Uterus (tissue), 4 donors: ENCODE results near the gene CHMP5. TPM values are rescaled to one million over a fixed set of nuclear protein-coding genes. Genes with fewer than 3 reads are reported as not detected.

Experiments used
- DNase-seq, 2 donors: peaks; one replicate each; pipeline ENCODE4 v3.0.0-alpha.2; 2019 to 2020
- H3K27ac ChIP-seq, 2 donors: fragments of 200-600 bp; sonication (generic); 1 replicate in 1 of 2; 2 replicates in 1 of 2; pipeline ENCODE4 v1.5.1; 2016 to 2018
- H3K27me3 ChIP-seq, 2 donors: fragments of 200-600 bp; sonication (generic); one replicate each; pipeline ENCODE4 v1.5.1; 2018 to 2019; ENCODE audit warnings: control low read depth in 1 of 2
- H3K36me3 ChIP-seq, 2 donors: fragments of 200-600 bp; sonication (generic); one replicate each; pipeline ENCODE4 v1.5.1; 2019; ENCODE audit warnings: control low read depth in 1 of 2
- H3K4me1 ChIP-seq, 2 donors: fragments of 200-600 bp; sonication (generic); one replicate each; pipeline ENCODE4 v1.5.1; 2018 to 2019; ENCODE audit warnings: control low read depth in 1 of 2
- H3K4me3 ChIP-seq, 2 donors: fragments of 200-600 bp; sonication (generic); 1 replicate in 1 of 2; 2 replicates in 1 of 2; pipeline ENCODE4 v1.5.1; 2018 to 2019; ENCODE audit warnings: mild to moderate bottlenecking in 1 of 2
- H3K9me3 ChIP-seq, 2 donors: fragments of 200-600 bp; sonication (generic); one replicate each; pipeline ENCODE4 v1.5.1; 2019; ENCODE audit warnings: control low read depth in 1 of 2
- POLR2A ChIP-seq, 2 donors: fragments of 450-650 bp; IDR thresholded peaks; one replicate each; pipeline ENCODE4 v1.6.1; 2016; ENCODE audit warnings: antibody characterized with exemption in 2 of 2, mild to moderate bottlenecking in 1 of 2, moderate library complexity in 1 of 2
- intact Hi-C: fragments of 100-400 bp; cut with DNase I; formaldehyde crosslinking; loops from one replicate; pipeline ENCODE4 v1.15.1; 2023; ENCODE audit warnings: low total_unique reads
- total RNA-seq, 4 donors: library from RNA; depleted of rRNA in 3 of 4; stranded (reverse); fragments of >200 nt in 3 of 4; gene quantifications; one replicate each; pipeline versions ENCODE4 v1.1.0 to v1.2.4, GENCODE V29; 2014 to 2023
- TF ChIP-seq, protein P1 (sequence below), 4 experiments: fragments of 200-600 bp in 2 of 4; fragments of 450-650 bp in 2 of 4; sonication (generic) in 2 of 4; IDR thresholded peaks; one replicate each; pipeline ENCODE4 v1.5.1; 2016 to 2019; ENCODE audit warnings: antibody characterized with exemption in 4 of 4, mild to moderate bottlenecking in 2 of 4, moderate library complexity in 1 of 4
- donor health status: DM: yes; HTN: yes; CAD: no.

Gene CHMP5
- total RNA-seq, 4 donors from 2014 or later, result 53.5 to 91.7 (median 61.7) TPM

DNA sequence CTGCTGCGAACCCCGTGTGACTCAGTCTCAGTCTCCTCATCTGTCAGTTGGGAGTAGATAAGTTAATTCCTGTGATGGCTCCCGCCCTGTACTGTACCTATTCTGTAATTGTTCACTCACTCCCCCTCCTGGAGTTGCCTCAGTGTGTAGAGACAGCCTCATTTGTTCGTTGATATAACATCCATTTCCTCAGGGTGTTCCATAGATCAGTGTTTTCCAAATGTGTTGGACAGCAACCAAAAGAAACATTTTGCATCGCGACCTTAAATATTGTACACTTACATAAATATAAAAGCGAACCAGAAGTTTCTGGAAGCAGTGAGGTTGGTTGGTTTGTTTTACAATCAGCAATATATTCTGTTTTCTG lies 26.2 kb downstream of the CHMP5 start:
- Histone ChIP-seq H3K9me3 (no peaks in the 10 kb centered on the region), H3K36me3 (no peaks in the 10 kb centered on the region), H3K4me1 (peaks cover 6 to 9% of the 10 kb centered on the region in 2 donors), H3K27ac (peak overlapping the region; percentile 92 to 95), H3K27me3 (no peaks in the 10 kb centered on the region), H3K4me3 (peak overlapping the region; percentile 94 to 96)
- intact Hi-C loops, result no loop called here
- no peak for TF ChIP-seq POLR2A (IDR thresholded peaks at IDR 0.05)
- TF ChIP-seq, protein P1, sequence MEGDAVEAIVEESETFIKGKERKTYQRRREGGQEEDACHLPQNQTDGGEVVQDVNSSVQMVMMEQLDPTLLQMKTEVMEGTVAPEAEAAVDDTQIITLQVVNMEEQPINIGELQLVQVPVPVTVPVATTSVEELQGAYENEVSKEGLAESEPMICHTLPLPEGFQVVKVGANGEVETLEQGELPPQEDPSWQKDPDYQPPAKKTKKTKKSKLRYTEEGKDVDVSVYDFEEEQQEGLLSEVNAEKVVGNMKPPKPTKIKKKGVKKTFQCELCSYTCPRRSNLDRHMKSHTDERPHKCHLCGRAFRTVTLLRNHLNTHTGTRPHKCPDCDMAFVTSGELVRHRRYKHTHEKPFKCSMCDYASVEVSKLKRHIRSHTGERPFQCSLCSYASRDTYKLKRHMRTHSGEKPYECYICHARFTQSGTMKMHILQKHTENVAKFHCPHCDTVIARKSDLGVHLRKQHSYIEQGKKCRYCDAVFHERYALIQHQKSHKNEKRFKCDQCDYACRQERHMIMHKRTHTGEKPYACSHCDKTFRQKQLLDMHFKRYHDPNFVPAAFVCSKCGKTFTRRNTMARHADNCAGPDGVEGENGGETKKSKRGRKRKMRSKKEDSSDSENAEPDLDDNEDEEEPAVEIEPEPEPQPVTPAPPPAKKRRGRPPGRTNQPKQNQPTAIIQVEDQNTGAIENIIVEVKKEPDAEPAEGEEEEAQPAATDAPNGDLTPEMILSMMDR (IDR thresholded peaks at IDR 0.05), result no peak
- no peak for DNase-seq

DNA sequence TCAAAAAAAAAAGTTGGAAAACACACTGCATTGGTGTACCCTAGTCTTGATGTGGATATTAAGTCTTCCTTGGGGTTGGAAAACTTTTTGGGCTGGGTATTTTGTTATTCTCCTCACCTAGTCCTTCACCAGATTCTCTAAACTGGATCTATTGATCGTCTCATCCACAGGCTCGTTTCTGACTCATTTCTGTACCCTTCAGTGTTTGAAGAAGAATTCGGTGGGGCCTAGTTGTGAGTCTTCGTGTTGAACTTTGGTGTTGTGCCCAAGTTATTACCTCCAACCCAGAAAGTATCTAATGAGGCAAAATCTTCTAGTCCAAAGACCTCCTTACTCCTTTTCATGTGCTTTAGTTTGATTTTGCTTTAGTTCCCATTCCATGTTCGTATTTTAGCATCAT lies 27.1 kb downstream of the CHMP5 start:
- DNase-seq, result no peak
- no peaks in the 10 kb centered on the region for H3K9me3 ChIP-seq
- peaks cover 6 to 14% of the 10 kb centered on the region in 2 donors for H3K4me1 ChIP-seq
- intact Hi-C loops, result no loop called here
- H3K36me3 ChIP-seq, result no peaks in the 10 kb centered on the region
- no peak overlapping the region for H3K4me3 ChIP-seq
- TF ChIP-seq, protein P1 (IDR thresholded peaks at IDR 0.05), result no peak
- TF ChIP-seq POLR2A (IDR thresholded peaks at IDR 0.05), result no peak
- H3K27me3 ChIP-seq, result no peaks in the 10 kb centered on the region
- H3K27ac ChIP-seq, result no peak overlapping the region

DNA sequence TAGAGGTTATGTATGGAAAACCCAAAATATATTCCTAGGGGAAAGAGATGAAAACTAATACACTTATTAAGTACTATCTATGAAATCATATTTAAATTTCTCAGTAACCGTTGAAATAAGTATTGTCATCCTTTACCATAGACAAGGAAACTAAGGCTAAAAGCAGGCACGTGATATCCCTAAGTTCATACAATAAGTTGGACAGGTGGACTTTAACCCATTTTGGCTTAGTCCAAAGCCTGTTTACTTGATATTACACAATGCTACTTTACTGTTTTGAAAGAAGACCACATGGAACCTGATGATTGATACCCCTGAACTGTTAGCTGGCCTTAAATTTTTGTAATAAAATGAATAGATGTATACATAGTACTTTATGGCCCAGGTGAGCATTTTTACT lies 28.9 kb downstream of the CHMP5 start:
- Histone ChIP-seq H3K4me3 (no peak overlapping the region), H3K27me3 (no peaks in the 10 kb centered on the region), H3K9me3 (no peaks in the 10 kb centered on the region), H3K36me3 (no peaks in the 10 kb centered on the region), H3K4me1 (peaks cover 6 to 14% of the 10 kb centered on the region in 2 donors), H3K27ac (no peak overlapping the region)
- intact Hi-C loops, result no loop called here
- no peak for TF ChIP-seq POLR2A (IDR thresholded peaks at IDR 0.05)
- TF ChIP-seq, protein P1 (IDR thresholded peaks at IDR 0.05), result no peak
- DNase-seq, result no peak

DNA sequence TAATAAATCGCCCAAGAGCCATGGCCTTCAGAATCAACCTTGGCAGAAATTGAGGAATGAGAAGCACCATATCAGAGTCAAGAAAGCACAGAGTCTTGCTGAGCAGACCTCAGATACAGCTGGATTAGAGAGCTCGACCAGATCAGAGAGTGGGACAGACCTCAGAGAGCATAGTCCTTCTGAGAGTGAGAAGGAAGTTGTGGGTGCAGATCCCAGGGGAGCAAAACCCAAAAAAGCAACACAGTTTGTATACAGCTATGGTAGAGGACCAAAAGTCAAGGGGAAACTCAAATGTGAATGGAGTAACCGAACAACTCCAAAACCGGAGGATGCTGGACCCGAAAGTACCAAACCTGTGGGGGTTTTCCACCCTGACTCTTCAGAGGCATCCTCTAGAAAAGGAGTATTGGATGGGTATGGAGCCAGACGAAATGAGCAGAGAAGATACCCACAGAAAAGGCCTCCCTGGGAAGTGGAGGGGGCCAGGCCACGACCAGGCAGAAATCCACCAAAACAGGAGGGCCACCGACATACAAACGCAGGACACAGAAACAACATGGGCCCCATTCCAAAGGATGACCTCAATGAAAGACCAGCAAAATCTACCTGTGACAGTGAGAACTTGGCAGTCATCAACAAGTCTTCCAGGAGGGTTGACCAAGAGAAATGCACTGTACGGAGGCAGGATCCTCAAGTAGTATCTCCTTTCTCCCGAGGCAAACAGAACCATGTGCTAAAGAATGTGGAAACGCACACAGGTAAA lies 30.0 kb downstream of the CHMP5 start:
- H3K27me3 ChIP-seq, result no peaks in the 10 kb centered on the region
- TF ChIP-seq POLR2A (IDR thresholded peaks at IDR 0.05), result no peak
- TF ChIP-seq, protein P1 (IDR thresholded peaks at IDR 0.05), result no peak
- no peak overlapping the region for H3K4me3 ChIP-seq
- H3K4me1 ChIP-seq, result peaks cover 6 to 14% of the 10 kb centered on the region in 2 donors
- intact Hi-C loops, result no loop called here
- H3K27ac ChIP-seq, result no peak overlapping the region
- no peaks in the 10 kb centered on the region for H3K36me3 ChIP-seq
- no peaks in the 10 kb centered on the region for H3K9me3 ChIP-seq
- DNase-seq, result no peak

DNA sequence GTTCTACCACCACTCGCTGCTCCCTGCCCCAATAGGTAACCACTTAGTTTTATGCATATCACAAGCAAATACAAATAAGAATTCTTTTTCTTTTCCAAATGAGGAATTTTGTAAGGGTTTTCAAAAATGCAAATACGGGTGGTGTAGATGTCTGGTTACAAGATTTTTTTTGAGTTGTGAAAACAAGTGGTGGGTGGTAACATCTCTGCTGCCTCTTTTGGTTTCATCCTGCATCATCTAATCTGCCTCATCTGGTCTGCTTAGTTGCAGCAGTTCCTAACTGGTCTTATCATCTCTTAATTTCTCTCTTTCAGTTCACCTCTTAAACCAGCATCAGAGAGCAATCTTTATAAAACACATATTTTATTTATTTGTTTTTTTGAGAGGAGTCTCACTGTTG lies 30.7 kb downstream of the CHMP5 start:
- Histone ChIP-seq H3K36me3 (no peaks in the 10 kb centered on the region), H3K4me1 (peaks cover 6 to 14% of the 10 kb centered on the region in 2 donors), H3K27ac (no peak overlapping the region), H3K27me3 (no peaks in the 10 kb centered on the region), H3K4me3 (no peak overlapping the region), H3K9me3 (no peaks in the 10 kb centered on the region)
- intact Hi-C loops, result no loop called here
- no peak for DNase-seq
- TF ChIP-seq POLR2A (IDR thresholded peaks at IDR 0.05), result no peak
- TF ChIP-seq, protein P1 (IDR thresholded peaks at IDR 0.05), result no peak
